Measurements from ENCODE around the gene LTO1. TPM values are rescaled to one million over a fixed set of nuclear protein-coding genes. Genes with fewer than 3 reads are reported as not detected.

The LTO1 gene
- total RNA-seq, 4 donors from 2014 or later = 9.9 to 27.3 (median 20.6) TPM

DNA sequence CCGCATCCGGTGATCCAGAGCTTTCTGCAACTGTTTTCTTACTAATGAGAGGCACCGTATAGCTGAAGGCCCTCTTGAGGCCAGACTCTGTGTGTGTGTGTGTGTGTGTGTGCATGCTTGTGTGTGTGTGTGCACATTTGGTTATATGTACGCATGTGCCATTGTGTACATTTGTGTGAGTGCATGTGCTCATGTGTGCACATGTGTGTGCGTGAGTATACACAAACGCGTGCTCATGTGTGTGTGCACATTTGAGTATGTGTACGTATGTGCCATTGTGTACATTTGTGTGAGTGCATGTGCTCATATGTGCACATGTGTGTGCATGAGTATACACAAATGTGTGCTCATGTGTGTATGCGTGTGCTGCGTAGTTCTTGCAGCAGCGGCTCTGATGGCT is 40.9 kb upstream of the LTO1 start:
- ATAC-seq (ENCODE audit: low FRiP score) (no peak), DNase-seq (ENCODE audit: low spot score) (no peak)
- TF ChIP-seq, protein P1, sequence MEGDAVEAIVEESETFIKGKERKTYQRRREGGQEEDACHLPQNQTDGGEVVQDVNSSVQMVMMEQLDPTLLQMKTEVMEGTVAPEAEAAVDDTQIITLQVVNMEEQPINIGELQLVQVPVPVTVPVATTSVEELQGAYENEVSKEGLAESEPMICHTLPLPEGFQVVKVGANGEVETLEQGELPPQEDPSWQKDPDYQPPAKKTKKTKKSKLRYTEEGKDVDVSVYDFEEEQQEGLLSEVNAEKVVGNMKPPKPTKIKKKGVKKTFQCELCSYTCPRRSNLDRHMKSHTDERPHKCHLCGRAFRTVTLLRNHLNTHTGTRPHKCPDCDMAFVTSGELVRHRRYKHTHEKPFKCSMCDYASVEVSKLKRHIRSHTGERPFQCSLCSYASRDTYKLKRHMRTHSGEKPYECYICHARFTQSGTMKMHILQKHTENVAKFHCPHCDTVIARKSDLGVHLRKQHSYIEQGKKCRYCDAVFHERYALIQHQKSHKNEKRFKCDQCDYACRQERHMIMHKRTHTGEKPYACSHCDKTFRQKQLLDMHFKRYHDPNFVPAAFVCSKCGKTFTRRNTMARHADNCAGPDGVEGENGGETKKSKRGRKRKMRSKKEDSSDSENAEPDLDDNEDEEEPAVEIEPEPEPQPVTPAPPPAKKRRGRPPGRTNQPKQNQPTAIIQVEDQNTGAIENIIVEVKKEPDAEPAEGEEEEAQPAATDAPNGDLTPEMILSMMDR (IDR thresholded peaks at IDR 0.05) = no peak

DNA sequence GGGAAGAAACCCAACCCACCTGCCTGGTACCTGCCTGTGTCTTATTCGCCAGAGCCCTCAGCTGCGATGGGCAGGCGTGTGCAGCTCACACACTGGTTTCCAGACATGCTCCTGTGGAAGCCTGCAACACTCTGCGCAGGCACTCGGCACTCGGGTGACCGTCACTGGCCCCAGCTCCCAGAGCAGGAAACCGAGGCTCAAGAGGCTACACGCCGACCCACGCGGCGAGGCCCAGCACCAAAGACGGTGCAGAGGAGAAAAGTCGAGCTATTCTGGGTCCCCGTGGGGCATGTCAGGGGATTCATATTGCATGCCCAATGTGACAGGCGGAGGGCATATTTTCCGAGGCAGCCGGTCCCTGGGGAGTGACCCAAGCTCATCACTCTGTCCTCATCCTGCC is 40.3 kb upstream of the LTO1 start:
- TF ChIP-seq, protein P1 (IDR thresholded peaks at IDR 0.05) = no peak

DNA sequence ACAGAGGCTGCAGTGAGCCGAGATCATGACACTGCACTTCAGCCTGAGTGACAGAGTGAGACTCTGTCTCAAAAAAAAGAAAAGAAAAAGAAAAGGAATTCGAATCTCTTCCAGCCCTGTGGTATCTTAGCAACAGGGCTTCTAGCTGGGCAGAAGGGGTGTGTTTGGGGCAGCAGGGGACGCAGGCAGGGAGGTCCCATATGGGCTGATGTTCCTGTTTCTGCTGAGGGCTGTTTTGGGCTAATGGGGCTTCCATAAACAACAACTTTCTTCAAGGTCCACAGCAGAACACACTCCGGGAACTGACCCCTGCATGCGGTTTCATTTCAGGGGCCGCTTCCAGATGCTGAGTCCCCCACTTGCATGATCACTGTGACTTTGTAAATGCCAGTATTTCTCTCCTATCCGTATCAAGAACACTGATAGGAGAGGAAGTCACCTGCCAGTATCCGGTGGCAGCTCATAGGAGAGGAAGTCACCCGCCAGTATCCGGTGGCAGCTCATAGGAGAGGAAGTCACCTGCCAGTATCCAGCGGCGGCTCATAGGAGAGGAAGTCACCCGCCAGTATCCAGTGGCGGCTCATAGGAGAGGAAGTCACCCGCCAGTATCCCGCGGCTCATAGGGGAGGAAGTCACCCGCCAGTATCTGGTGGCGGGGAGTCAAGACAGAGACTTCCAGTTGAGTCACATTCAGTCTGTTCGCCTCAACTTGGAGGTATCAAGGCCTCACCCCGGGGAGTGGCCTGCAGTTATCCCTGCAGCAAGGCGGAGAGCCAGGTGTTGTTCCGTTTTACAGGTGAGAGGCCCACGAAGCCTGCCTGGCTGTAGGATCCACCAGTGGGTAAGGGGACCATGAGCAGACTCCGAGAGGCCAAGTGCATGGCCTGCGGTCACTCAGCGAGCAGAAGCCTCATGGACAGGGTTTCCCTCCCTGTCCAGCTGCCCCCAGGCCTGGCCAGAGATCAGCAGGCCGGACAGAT is 37.0 kb upstream of the LTO1 start:
- DNase-seq (ENCODE audit: low spot score) (no peak), ATAC-seq (ENCODE audit: low FRiP score) (no peak)
- TF ChIP-seq, protein P1 (IDR thresholded peaks at IDR 0.05) = no peak

More for the DNA sequence above, 40.3 kb upstream of the LTO1 start:
- ATAC-seq (ENCODE audit: low FRiP score) (no peak), DNase-seq (ENCODE audit: low spot score) (no peak)

DNA sequence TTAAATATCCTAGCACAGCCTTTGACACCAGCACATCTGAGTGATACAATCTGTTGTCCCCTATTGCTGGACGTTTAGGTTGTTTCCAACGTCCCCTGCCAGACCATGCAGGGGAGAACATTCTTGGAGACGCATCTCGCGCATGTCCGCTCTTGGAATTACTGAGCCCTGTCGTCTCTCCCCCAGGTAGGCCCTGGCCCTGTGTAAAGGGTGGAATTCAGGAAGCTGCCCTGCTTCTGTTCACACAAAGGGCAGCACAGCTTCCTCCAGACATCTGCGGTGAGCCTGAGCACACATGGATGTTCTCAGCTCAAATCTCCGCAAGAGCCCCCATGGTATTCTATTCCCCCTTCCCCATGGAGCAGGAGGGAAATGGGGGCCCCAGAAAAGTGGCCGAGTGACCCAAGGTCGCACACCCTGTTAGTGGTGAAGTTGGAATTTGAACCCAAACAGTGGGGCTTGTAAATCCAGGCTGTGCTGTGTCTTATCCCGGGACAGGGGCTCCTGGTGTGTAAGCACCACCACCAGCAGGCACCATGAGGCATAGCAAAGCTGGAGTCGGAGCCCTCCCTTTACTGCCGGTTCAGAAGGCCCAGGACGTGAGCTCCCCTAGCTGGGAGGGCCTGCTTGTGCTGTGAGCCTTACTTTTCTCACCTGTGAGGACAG is 33.7 kb upstream of the LTO1 start:
- TF ChIP-seq, protein P1 (IDR thresholded peaks at IDR 0.05) = no peak
- ATAC-seq (ENCODE audit: low FRiP score) (no peak), DNase-seq (ENCODE audit: low spot score) (no peak)

DNA sequence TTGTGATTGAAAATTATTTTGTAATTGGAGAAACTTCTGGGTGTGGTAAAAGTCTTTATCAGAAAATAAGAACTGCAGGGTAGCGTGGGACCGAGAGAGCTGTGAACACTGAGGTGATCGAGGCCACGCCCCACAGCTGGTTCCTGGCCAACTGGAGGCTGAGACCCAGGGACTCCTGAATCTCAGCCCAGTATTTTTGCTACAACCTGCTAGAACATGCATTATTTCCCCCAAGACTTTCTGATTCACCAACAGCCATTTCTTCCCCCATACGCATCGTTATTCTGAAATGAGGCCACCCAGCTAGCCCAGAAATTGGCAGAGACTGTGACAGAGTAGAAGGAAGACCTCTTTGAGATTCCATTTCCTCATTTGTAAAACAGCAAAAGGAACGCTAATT is 32.0 kb upstream of the LTO1 start:
- ATAC-seq (ENCODE audit: low FRiP score) = no peak
- DNase-seq (ENCODE audit: low spot score) = no peak
- TF ChIP-seq, protein P1 (IDR thresholded peaks at IDR 0.05) = no peak

DNA sequence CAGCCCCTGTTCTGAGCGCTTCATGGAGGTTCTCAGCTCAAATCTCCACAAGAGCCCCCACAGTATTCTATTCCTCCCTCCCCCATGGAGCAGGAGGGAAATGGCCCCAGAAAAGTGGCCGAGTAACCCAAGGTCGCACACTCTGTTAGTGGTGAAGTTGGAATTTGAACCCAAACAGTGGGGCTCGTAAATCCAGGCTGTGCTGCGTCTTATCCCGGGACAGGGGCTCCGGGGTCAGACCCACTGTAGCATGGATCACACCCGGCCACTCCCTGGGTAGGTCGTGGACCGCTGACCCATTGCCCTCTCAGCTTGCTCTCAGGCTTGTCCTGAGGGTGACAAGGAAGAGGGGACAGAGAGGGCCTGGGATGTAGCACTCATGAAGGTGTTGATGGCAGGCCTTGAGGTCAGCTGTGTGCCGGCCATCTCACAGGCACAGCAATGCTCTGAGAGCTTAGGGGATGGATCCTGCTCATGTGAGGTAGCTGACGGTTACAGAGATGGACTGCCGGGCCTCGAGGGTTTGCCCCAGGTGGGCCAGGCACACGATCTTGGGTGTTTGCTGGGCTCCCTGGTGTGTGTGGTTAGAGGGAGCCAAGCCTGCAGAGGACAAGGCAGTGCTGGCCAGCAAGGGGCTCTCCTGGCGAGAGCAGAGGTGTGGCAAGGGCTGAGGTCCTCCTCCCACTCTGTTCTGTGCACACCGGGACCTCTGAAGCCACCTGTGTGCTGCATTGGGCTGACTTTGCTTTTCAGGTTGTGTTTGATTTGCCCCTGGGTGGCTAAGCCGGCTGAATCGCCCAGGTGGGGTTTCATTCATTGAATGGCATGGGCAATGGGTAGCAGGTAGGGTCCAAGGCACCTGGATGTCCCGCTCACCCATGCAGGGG is 31.0 kb upstream of the LTO1 start:
- no peak for DNase-seq (ENCODE audit: low spot score)
- TF ChIP-seq, protein P1 (IDR thresholded peaks at IDR 0.05) = no peak
- no peak for ATAC-seq (ENCODE audit: low FRiP score)

Data from omental fat pad (tissue), 4 donors.